ENCODE data around the gene ANKRD33. TPM values are rescaled to one million over a fixed set of nuclear protein-coding genes. Genes with fewer than 3 reads are reported as not detected.
A peak's percentile ranks its signal among the peaks of the same experiment; 100 is the strongest.

Gene ANKRD33
- total RNA-seq, 1 experiment from 2014 or later = not detected

GRCh38 chr12:51922146-51922545, 34.2 kb downstream of the ANKRD33 start:
- Histone ChIP-seq H3K36me3 (ENCODE audit: low read depth, low read length) (no peaks in the 10 kb centered on the region), H3K4me1 (ENCODE audit: insufficient read depth, low read length) (peaks cover 5% of the 10 kb centered on the region; the same call in 1 of the 2 replicates), H3K27ac (ENCODE audit: low read length) (no peak overlapping the region), H3K4me2 (ENCODE audit: low read length) (no peak overlapping the region), H3K4me3 (ENCODE audit: low read length) (no peak overlapping the region), H4K20me1 (ENCODE audit: low read length) (no peaks in the 10 kb centered on the region), H2AFZ (ENCODE audit: low read length) (no peak overlapping the region), H3K9me3 (ENCODE audit: low read length) (no peaks in the 10 kb centered on the region), H3K27me3 (ENCODE audit: low read length) (no peaks in the 10 kb centered on the region), H3K9me2 (replicated peaks; ENCODE audit: low read length) (no peaks in the 10 kb centered on the region), H3K9ac (ENCODE audit: low read length) (no peak overlapping the region), H3F3A (ENCODE audit: low read length, unreplicated experiment) (no peaks in the 10 kb centered on the region), H3K79me2 (ENCODE audit: low read length) (no peaks in the 10 kb centered on the region)
- DNase-seq = no peak
- no TSS peak for BruUV-seq (replicated peaks)
- CTCF ChIA-PET = no interaction called here
- TF ChIP-seq EZH2 (IDR thresholded peaks at IDR 0.05; ENCODE audit: low read length, unreplicated experiment) = no peak
- TF ChIP-seq EZH2phosphoT487 (IDR thresholded peaks at IDR 0.05; ENCODE audit: borderline replicate concordance, low read length) = no peak
- TF ChIP-seq CTCF (conservative IDR thresholded peaks at IDR 0.05; ENCODE audit: low read depth, low read length) = no peak
- intact Hi-C loops (cut with micrococcal nuclease) = no loop called here
- ATAC-seq = no peak
- POLR2A ChIA-PET (ENCODE audit: unreplicated experiment) = no interaction called here

GRCh38 chr12:51922762-51923505, 35.0 kb downstream of the ANKRD33 start:
- H3K27ac ChIP-seq (ENCODE audit: low read length) = no peak overlapping the region
- H3K9me2 ChIP-seq (replicated peaks; ENCODE audit: low read length) = no peaks in the 10 kb centered on the region
- H3K4me2 ChIP-seq (ENCODE audit: low read length) = 0 out of 2 replicates have a peak overlapping the region, but pooled peaks have one; percentile 26
- no peaks in the 10 kb centered on the region for H3K36me3 ChIP-seq (ENCODE audit: low read depth, low read length)
- TF ChIP-seq CTCF (conservative IDR thresholded peaks at IDR 0.05; ENCODE audit: low read depth, low read length) (no peak), EZH2 (IDR thresholded peaks at IDR 0.05; ENCODE audit: low read length, unreplicated experiment) (no peak), EZH2phosphoT487 (IDR thresholded peaks at IDR 0.05; ENCODE audit: borderline replicate concordance, low read length) (no peak)
- ATAC-seq (peak; percentile 33), DNase-seq (peak; percentile 35)
- no peaks in the 10 kb centered on the region for H3K9me3 ChIP-seq (ENCODE audit: low read length)
- intact Hi-C loops (cut with micrococcal nuclease) = no loop called here
- no peak overlapping the region for H3K4me3 ChIP-seq (ENCODE audit: low read length)
- no peaks in the 10 kb centered on the region for H3F3A ChIP-seq (ENCODE audit: low read length, unreplicated experiment)
- peak overlapping the region; percentile 70 for H2AFZ ChIP-seq (ENCODE audit: low read length)
- no peaks in the 10 kb centered on the region for H4K20me1 ChIP-seq (ENCODE audit: low read length)
- H3K27me3 ChIP-seq (ENCODE audit: low read length) = no peaks in the 10 kb centered on the region
- CTCF ChIA-PET = interaction anchor here (0.6 kb wide), 1 partner anchor 64 kb away, joined by 5 read pairs; no protein-coding TSS in a partner anchor
- H3K9ac ChIP-seq (ENCODE audit: low read length) = no peak overlapping the region
- peaks cover 5% of the 10 kb centered on the region; the same call in 1 of the 2 replicates for H3K4me1 ChIP-seq (ENCODE audit: insufficient read depth, low read length)
- POLR2A ChIA-PET (ENCODE audit: unreplicated experiment) = no interaction called here
- no peaks in the 10 kb centered on the region for H3K79me2 ChIP-seq (ENCODE audit: low read length)
- no TSS peak for BruUV-seq (replicated peaks)
